ENCODE results near the gene CCL2.

Gene CCL2

DNA sequence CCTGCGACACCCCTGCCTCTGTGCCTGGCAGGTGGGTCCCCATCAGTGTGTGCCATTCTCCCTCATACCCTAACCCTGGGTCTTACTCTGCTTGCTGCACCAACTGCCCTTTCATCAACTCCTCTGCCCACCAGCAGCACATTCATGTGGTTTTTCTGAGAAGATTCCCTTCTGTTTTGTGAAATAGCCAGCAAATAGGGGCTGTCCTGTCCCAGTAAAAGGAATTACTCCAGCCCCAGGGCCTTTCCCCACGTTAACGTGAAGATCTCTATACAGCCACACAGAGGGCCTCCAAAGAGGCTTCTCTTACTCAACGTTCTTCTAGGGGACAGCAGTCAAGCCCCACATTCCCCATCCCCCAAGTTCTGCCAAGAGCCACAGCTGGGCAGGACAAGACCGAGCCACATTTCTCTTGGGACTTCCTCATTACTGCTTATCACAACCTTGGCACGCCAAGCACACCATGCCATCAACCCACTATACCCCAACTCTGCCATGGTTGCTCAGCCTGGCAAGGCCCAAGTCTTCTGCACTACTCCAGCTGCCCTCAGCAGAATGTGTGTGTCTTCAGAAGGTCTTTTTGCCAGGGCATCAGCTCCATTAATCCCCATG is 18.7 kb upstream of the CCL2 start:
- no peak overlapping the region for H3K4me3 ChIP-seq (replicated peaks; ENCODE audit: insufficient read depth, low read length)
- DNase-seq (ENCODE audit: low read depth in 1 of 2, low spot score in 1 of 2): peak; percentile 54 to 94
- no peaks in the 10 kb centered on the region for H3K27me3 ChIP-seq (ENCODE audit: insufficient read depth, poor library complexity, severe bottlenecking)
- TF ChIP-seq SPI1 (IDR thresholded peaks at IDR 0.05; ENCODE audit: borderline replicate concordance, low read depth) (peak; percentile 95), POLR2AphosphoS5 (IDR thresholded peaks at IDR 0.05; ENCODE audit: low read depth) (peak; percentile 89), GABPA (IDR thresholded peaks at IDR 0.05; ENCODE audit: low read depth) (no peak), REST (IDR thresholded peaks at IDR 0.05; ENCODE audit: insufficient replicate concordance, low read depth) (peak; percentile 61), CTCF (IDR thresholded peaks at IDR 0.05; ENCODE audit: insufficient read depth, low read length) (no peak)
- peak overlapping the region; percentile 93 for H3K27ac ChIP-seq (replicated peaks)

DNA sequence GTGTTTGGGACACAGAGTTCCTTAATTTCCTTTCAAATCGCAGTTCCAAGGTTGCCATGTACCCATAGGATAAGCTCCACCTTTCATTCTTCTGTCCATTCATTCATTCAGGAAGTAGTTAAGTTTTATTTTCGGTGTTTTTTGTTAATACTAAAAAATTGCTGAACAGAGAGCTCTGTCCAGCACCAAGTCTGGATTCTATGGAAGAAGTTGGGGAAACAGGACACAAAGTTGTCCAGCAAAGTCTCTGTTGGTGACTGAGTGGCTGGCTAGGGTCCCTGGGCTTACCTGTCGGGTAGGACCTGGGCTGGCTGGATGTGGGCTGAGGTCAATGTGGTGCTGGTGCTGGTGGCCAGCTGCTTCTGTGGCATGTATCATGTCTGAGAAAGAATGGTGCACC is 17.6 kb upstream of the CCL2 start:
- H3K27me3 ChIP-seq (ENCODE audit: insufficient read depth, poor library complexity, severe bottlenecking): no peaks in the 10 kb centered on the region
- H3K4me3 ChIP-seq (replicated peaks; ENCODE audit: insufficient read depth, low read length): no peak overlapping the region
- peak overlapping the region; percentile 93 for H3K27ac ChIP-seq (replicated peaks)
- TF ChIP-seq REST (IDR thresholded peaks at IDR 0.05; ENCODE audit: insufficient replicate concordance, low read depth) (peak; percentile 82), CTCF (IDR thresholded peaks at IDR 0.05; ENCODE audit: insufficient read depth, low read length) (no peak)
- DNase-seq (ENCODE audit: low read depth in 1 of 2, low spot score in 1 of 2): no peak

DNA sequence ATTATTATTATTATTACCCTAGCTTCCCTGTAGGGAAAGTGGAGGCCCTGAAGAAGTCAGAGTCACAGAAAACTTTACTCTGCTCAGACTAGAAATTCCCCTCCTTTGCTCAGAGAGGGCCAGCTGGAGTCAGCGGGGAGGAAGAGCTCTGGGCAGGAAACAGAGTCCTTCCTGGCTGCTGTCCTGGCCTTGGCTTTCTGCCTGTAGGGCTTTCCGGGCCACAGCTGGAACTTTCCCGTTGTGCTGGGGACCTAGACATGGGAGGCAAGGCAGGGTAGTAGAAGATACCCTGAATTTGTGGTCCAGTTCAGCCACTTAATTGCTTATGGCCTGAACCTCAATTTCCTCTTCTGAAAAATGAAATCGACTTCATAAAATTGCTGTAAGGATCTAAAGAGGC is 14.0 kb upstream of the CCL2 start:
- peak in 1 of 2 experiments; percentile 49 for DNase-seq (ENCODE audit: low read depth in 1 of 2, low spot score in 1 of 2)
- H3K27ac ChIP-seq (replicated peaks): peak overlapping the region; percentile 87
- H3K4me3 ChIP-seq (replicated peaks; ENCODE audit: insufficient read depth, low read length): no peak overlapping the region
- no peaks in the 10 kb centered on the region for H3K27me3 ChIP-seq (ENCODE audit: insufficient read depth, poor library complexity, severe bottlenecking)
- TF ChIP-seq CTCF (IDR thresholded peaks at IDR 0.05; ENCODE audit: insufficient read depth, low read length) (no peak), SPI1 (IDR thresholded peaks at IDR 0.05; ENCODE audit: borderline replicate concordance, low read depth) (0 out of 2 replicates have a peak, but pooled peaks have one; percentile 6), GABPA (IDR thresholded peaks at IDR 0.05; ENCODE audit: low read depth) (no peak), REST (IDR thresholded peaks at IDR 0.05; ENCODE audit: insufficient replicate concordance, low read depth) (no peak), POLR2AphosphoS5 (IDR thresholded peaks at IDR 0.05; ENCODE audit: low read depth) (peak; percentile 53)
